ENCODE data around the gene KLHDC4. TPM values are rescaled to one million over a fixed set of nuclear protein-coding genes. Genes with fewer than 3 reads are reported as not detected.

Gene KLHDC4
- total and polyA plus RNA-seq, 9 donors, result 16.2 to 35.9 (median 26.2) TPM

- no peak overlapping the region for H3K4me3 ChIP-seq
- H3K27me3 ChIP-seq, result no peaks in the 10 kb centered on the region
- peaks cover 0 to 7% of the 10 kb centered on the region in 2 donors for H3K9me3 ChIP-seq
- H3K36me3 ChIP-seq, result no peaks in the 10 kb centered on the region
- TF ChIP-seq, protein P1, sequence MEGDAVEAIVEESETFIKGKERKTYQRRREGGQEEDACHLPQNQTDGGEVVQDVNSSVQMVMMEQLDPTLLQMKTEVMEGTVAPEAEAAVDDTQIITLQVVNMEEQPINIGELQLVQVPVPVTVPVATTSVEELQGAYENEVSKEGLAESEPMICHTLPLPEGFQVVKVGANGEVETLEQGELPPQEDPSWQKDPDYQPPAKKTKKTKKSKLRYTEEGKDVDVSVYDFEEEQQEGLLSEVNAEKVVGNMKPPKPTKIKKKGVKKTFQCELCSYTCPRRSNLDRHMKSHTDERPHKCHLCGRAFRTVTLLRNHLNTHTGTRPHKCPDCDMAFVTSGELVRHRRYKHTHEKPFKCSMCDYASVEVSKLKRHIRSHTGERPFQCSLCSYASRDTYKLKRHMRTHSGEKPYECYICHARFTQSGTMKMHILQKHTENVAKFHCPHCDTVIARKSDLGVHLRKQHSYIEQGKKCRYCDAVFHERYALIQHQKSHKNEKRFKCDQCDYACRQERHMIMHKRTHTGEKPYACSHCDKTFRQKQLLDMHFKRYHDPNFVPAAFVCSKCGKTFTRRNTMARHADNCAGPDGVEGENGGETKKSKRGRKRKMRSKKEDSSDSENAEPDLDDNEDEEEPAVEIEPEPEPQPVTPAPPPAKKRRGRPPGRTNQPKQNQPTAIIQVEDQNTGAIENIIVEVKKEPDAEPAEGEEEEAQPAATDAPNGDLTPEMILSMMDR (IDR thresholded peaks at IDR 0.05), result no peak
- TF ChIP-seq POLR2A (IDR thresholded peaks at IDR 0.05) (no peak), EP300 (IDR thresholded peaks at IDR 0.05) (no peak)
- no peak for DNase-seq
- intact Hi-C loops (cut with DNase I), result no loop called here
- no peaks in the 10 kb centered on the region for H3K4me1 ChIP-seq (ENCODE audit: insufficient read depth)
- H3K27ac ChIP-seq, result no peak overlapping the region
- 34 to 45% (median 37%) methylated on average over 14 of the region's 14 CpGs for WGBS, 3 donors
These were observed 107.1 kb downstream of the KLHDC4 start for GRCh38 chr16:87658564-87659225.

Other genes starting within 250 kb of the KLHDC4 start
- under 1 TPM in 4 of 7 donors, not detected in 3; 0.11 to 0.62 (median 0.47) TPM for gene JPH3, start 163.5 kb downstream of the KLHDC4 start, total RNA-seq
- gene JPH3, start 163.5 kb downstream of the KLHDC4 start, polyA plus RNA-seq, result under 1 TPM; 0.22 to 0.23 TPM
- 10 to 100 TPM in 3 of 7 donors, 1 to 10 TPM in 4; 3.1 to 64.3 (median 9.2) TPM for gene SLC7A5, start 103.5 kb upstream of the KLHDC4 start, total RNA-seq
- gene SLC7A5, start 103.5 kb upstream of the KLHDC4 start, polyA plus RNA-seq, result 10 to 100 TPM in 1 of 2 donors, 1 to 10 TPM in 1; 3.7 to 20.8 TPM
- not detected for gene CA5A, start 170.5 kb upstream of the KLHDC4 start, total RNA-seq
- gene CA5A, start 170.5 kb upstream of the KLHDC4 start, polyA plus RNA-seq, result under 1 TPM; 0.02 to 0.05 TPM
- 10 to 100 TPM; 22.2 to 48.6 (median 35.3) TPM for gene BANP, start 185.4 kb upstream of the KLHDC4 start, total RNA-seq
- 10 to 100 TPM; 14.8 to 20.7 TPM for gene BANP, start 185.4 kb upstream of the KLHDC4 start, polyA plus RNA-seq